Measurements from ENCODE around the gene CC2D1A. TPM values are rescaled to one million over a fixed set of nuclear protein-coding genes. Genes with fewer than 3 reads are reported as not detected.

CC2D1A gene
- total and polyA plus RNA-seq, 2 donors from 2014 or later: 28.8 to 36.9 TPM

GRCh38 chr19:13963603-13964105 lies 57.7 kb downstream of the CC2D1A start:
- no peak for TF ChIP-seq CTCF (IDR thresholded peaks at IDR 0.05; ENCODE audit: borderline replicate concordance, extremely low read depth, insufficient read depth)
- no peak for FAIRE-seq
- intact Hi-C loops (cut with DNase I): no loop called here

GRCh38 chr19:13964776-13965175 lies 58.8 kb downstream of the CC2D1A start:
- Histone ChIP-seq H3K9ac (ENCODE audit: low read length in 3 of 3) (no peak overlapping the region), H3K27me3 (ENCODE audit: control insufficient read depth, insufficient read depth, low read length) (no peaks in the 10 kb centered on the region), H3K4me3 (ENCODE audit: low read length in 3 of 3) (no peak overlapping the region), H3K9me3 (ENCODE audit: control insufficient read depth in 2 of 3, insufficient read depth in 1 of 3, low read length in 3 of 3) (no peaks in the 10 kb centered on the region), H3K27ac (ENCODE audit: low read depth in 2 of 2, low read length in 2 of 2) (no peak overlapping the region), H3K4me1 (ENCODE audit: control insufficient read depth in 2 of 3, insufficient read depth in 2 of 3, low read depth in 1 of 3, low read length in 3 of 3) (no peaks in the 10 kb centered on the region), H3K36me3 (ENCODE audit: control insufficient read depth in 2 of 3, insufficient read depth in 3 of 3, low read length in 3 of 3) (peaks cover 3 to 34% (median 11%) of the 10 kb centered on the region in 3 donors)
- no peak for TF ChIP-seq CTCF (IDR thresholded peaks at IDR 0.05; ENCODE audit: borderline replicate concordance, extremely low read depth, insufficient read depth)
- no peak for FAIRE-seq
- no peak for DNase-seq
- intact Hi-C loops (cut with DNase I): no loop called here

More at GRCh38 chr19:13963603-13964105, 57.7 kb downstream of the CC2D1A start:
- no peaks in the 10 kb centered on the region for H3K27me3 ChIP-seq (ENCODE audit: control insufficient read depth, insufficient read depth, low read length)
- H3K36me3 ChIP-seq (ENCODE audit: control insufficient read depth in 2 of 3, insufficient read depth in 3 of 3, low read length in 3 of 3): peaks cover 2 to 28% (median 5%) of the 10 kb centered on the region in 3 donors
- no peaks in the 10 kb centered on the region for H3K9me3 ChIP-seq (ENCODE audit: control insufficient read depth in 2 of 3, insufficient read depth in 1 of 3, low read length in 3 of 3)
- H3K4me3 ChIP-seq (ENCODE audit: low read length in 3 of 3): no peak overlapping the region
- H3K4me1 ChIP-seq (ENCODE audit: control insufficient read depth in 2 of 3, insufficient read depth in 2 of 3, low read depth in 1 of 3, low read length in 3 of 3): no peaks in the 10 kb centered on the region
- no peak for DNase-seq
- H3K9ac ChIP-seq (ENCODE audit: low read length in 3 of 3): no peak overlapping the region
- no peak overlapping the region for H3K27ac ChIP-seq (ENCODE audit: low read depth in 2 of 2, low read length in 2 of 2)

GRCh38 chr19:13965377-13965896 lies 59.4 kb downstream of the CC2D1A start:
- peak in 1 of 5 donors; percentile 74 for DNase-seq
- FAIRE-seq: no peak

More at GRCh38 chr19:13965377-13965896, 59.4 kb downstream of the CC2D1A start:
- Histone ChIP-seq H3K9me3 (ENCODE audit: control insufficient read depth in 2 of 3, insufficient read depth in 1 of 3, low read length in 3 of 3) (no peaks in the 10 kb centered on the region), H3K27ac (ENCODE audit: low read depth in 2 of 2, low read length in 2 of 2) (no peak overlapping the region), H3K4me3 (ENCODE audit: low read length in 3 of 3) (no peak overlapping the region), H3K9ac (ENCODE audit: low read length in 3 of 3) (no peak overlapping the region), H3K36me3 (ENCODE audit: control insufficient read depth in 2 of 3, insufficient read depth in 3 of 3, low read length in 3 of 3) (peaks cover 3 to 38% (median 12%) of the 10 kb centered on the region in 3 donors), H3K4me1 (ENCODE audit: control insufficient read depth in 2 of 3, insufficient read depth in 2 of 3, low read depth in 1 of 3, low read length in 3 of 3) (no peaks in the 10 kb centered on the region), H3K27me3 (ENCODE audit: control insufficient read depth, insufficient read depth, low read length) (no peaks in the 10 kb centered on the region)
- TF ChIP-seq CTCF (IDR thresholded peaks at IDR 0.05; ENCODE audit: borderline replicate concordance, extremely low read depth, insufficient read depth): no peak
- intact Hi-C loops (cut with DNase I): no loop called here

Measured in kidney (tissue), 14 donors.